ENCODE results near the gene OR2T27.
"Not testable (repeated sequence)": the region's sequence is repeated elsewhere in the genome, so short reads cannot be mapped to it uniquely, and the experiment has no call there.

The OR2T27 gene

GRCh38 chr1:248655354-248655753 is at the start of gene OR2T27:
TSS of gene OR2T27 (minus strand) at chr1:248655528. CDS start at chr1:248650884, 4,644 bp downstream.
- DNase-seq = not testable (repeated sequence)

GRCh38 chr1:248704606-248705005 is 49.3 kb upstream of the OR2T27 start:
- DNase-seq = no peak

- DNase-seq = no peak
Observed at GRCh38 chr1:248703674-248704073, 48.3 kb upstream of the OR2T27 start.

GRCh38 chr1:248702714-248703113 is 47.4 kb upstream of the OR2T27 start, which contains the start of gene OR14I1:
TSS of gene OR14I1 (minus strand) at chr1:248702766.
- no peak for DNase-seq

- DNase-seq = no peak
Observed at GRCh38 chr1:248699099-248699498, 43.8 kb upstream of the OR2T27 start.

- DNase-seq = no peak
Observed at GRCh38 chr1:248697907-248698306, 42.6 kb upstream of the OR2T27 start.

GRCh38 chr1:248696774-248697173 is 41.4 kb upstream of the OR2T27 start:
- DNase-seq = no peak

GRCh38 chr1:248696261-248696660 is 40.9 kb upstream of the OR2T27 start:
- peak; percentile 63 for DNase-seq

GRCh38 chr1:248695451-248696132 is 40.3 kb upstream of the OR2T27 start:
- no peak for DNase-seq

GRCh38 chr1:248691567-248692155 is 36.3 kb upstream of the OR2T27 start:
- no peak for DNase-seq

- no peak for DNase-seq
Observed at GRCh38 chr1:248688527-248689298, 33.4 kb upstream of the OR2T27 start.

GRCh38 chr1:248686815-248687214 is 31.5 kb upstream of the OR2T27 start:
- DNase-seq = no peak

- no peak for DNase-seq
Observed at GRCh38 chr1:248681651-248682050, 26.3 kb upstream of the OR2T27 start.

GRCh38 chr1:248670003-248670402 is 14.7 kb upstream of the OR2T27 start:
- no peak for DNase-seq

GRCh38 chr1:248663453-248664328 is 8.4 kb upstream of the OR2T27 start:
- DNase-seq = not testable (repeated sequence)

GRCh38 chr1:248656797-248657196 is 1.5 kb upstream of the OR2T27 start:
- not testable (repeated sequence) for DNase-seq

- not testable (repeated sequence) for DNase-seq
Observed at GRCh38 chr1:248648770-248649536, 6.4 kb downstream of the OR2T27 start.

- DNase-seq = not testable (repeated sequence)
Observed at GRCh38 chr1:248645178-248645577, 10.2 kb downstream of the OR2T27 start, which contains the start of gene OR2T35. TSS of gene OR2T35 (minus strand) at chr1:248645278. CDS start at chr1:248639258, 6,020 bp downstream.

- not testable (repeated sequence) for DNase-seq
Observed at GRCh38 chr1:248642971-248643651, 12.2 kb downstream of the OR2T27 start.

- DNase-seq = not testable (repeated sequence)
Observed at GRCh38 chr1:248641583-248641982, 13.7 kb downstream of the OR2T27 start.

GRCh38 chr1:248640906-248641305 is 14.4 kb downstream of the OR2T27 start:
- DNase-seq = not testable (repeated sequence)

Measured in GF-D8 (cell line).